ENCODE results near the gene LRFN5.
A peak's percentile ranks its signal among the peaks of the same experiment; 100 is the strongest.
"Not testable (repeated sequence)": the region's sequence is repeated elsewhere in the genome, so short reads cannot be mapped to it uniquely, and the experiment has no call there.

LRFN5 gene

GRCh38 chr14:41606532-41607303, at the start of gene LRFN5:
Gene LRFN5 (plus strand): TSS chr14:41606876.
- no peak for DNase-seq

DNA sequence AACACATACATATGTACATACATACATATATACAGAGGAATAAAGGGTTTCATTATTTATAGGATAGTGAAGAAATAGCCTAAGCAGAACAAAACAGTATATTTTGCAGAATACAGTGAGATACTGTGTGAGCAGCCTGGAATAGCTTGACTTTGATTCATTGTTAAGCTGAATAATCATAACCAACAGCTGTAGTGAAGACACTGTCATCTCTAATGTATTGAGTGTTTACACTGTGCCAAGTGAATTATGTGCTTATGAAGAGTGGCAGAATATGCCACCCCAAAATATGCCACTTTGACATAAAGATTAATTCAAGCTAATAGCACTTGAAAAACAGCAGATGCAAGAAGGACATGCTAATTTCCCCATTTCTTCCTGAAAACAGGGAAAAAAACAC, 48.2 kb upstream of the LRFN5 start:
- DNase-seq = peak; percentile 39

GRCh38 chr14:41566864-41567263, 39.8 kb upstream of the LRFN5 start:
- not testable (repeated sequence) for DNase-seq

DNA sequence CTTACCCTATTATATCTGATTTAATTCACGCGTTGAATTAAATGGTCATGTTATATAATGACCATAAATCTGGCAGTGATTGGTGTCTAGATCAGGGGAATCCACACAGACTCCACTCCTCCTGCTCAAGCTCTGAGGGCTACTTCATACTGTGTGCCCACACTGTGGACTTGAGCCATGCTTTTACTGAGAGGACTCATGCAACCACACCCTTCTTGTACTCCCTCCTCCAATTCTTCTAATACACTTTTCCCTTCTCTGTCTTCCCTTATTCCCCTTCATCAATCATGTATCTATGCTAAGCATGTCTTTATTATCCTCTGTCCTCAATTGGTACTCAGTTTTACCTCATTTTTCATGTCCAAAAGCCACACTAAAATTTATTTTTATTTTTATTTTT, 37.7 kb upstream of the LRFN5 start:
- no peak for DNase-seq

DNA sequence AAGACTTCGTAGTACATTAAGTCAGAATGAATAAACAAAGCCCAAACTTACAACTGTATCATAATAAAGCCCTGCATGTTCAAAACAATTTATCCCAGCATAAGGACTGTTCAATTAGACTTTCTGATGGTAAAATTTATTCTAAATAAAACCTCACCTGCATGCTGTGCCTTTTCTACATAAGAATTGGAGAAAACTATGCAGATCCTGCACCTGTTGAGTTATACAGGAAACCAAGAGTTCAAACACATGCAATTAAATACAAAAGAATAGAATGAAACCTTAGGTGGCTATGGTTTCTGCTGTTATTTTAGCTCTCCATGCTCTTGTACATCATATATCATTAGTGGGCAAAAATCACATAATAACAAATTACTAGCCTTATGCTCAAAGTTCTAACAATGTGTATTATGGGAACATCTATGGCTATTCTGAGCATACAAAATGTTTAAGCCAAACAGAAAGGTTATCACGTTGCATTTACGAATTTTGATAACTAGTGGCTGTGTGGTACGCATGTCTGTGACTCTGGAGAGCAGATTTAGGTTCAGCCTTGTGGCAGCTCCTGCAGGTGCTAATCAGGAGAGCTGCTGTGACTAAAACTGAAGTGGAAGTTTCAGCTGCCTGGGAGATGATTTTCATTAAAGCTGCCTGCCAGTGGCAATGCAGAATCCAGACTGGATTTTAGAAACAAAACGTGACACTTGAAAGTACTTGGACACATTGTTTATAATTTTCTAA, 36.1 kb upstream of the LRFN5 start:
- DNase-seq = peak; percentile 19

DNA sequence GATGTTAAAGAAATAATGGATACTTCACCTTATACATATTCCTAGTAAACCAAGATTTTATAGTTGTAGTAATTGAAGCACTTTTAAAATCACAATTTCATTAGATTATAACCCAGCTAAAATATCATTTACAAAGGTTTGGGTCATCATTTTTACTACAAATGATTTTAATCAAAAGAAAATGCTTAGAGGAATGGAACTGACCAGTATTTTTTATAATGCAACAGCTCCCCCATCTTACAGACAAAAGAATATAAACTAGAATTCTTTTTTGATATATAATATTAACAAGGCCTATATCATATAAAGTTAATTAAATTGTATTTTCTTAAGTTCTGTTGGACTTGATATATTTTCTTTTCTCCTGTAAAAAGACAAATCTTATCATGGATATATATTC, 20.4 kb upstream of the LRFN5 start:
- no peak for DNase-seq

DNA sequence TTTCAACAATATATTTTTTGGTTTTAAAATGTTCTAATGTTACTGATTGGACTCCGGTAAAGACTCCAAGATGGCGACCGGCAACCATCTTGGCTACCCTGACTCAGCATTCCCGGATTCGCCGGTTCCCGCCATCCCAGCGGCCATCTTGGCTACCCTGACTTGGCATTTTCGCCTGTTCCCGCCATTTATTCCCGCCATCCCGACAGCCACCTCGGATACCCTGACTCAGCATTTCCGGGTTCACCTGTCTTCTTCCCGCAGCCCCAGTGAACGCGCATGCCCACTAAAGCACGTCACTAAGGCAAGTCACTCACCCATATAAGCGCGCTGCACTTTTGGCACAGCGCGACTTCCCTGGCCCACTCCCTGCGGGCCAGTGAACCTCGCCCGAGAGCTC, 9.0 kb upstream of the LRFN5 start:
- DNase-seq = no peak

GRCh38 chr14:41599805-41600385, 6.8 kb upstream of the LRFN5 start:
- not testable (repeated sequence) for DNase-seq

- no peak for DNase-seq
Measured at GRCh38 chr14:41604721-41605531, 1.8 kb upstream of the LRFN5 start.

DNA sequence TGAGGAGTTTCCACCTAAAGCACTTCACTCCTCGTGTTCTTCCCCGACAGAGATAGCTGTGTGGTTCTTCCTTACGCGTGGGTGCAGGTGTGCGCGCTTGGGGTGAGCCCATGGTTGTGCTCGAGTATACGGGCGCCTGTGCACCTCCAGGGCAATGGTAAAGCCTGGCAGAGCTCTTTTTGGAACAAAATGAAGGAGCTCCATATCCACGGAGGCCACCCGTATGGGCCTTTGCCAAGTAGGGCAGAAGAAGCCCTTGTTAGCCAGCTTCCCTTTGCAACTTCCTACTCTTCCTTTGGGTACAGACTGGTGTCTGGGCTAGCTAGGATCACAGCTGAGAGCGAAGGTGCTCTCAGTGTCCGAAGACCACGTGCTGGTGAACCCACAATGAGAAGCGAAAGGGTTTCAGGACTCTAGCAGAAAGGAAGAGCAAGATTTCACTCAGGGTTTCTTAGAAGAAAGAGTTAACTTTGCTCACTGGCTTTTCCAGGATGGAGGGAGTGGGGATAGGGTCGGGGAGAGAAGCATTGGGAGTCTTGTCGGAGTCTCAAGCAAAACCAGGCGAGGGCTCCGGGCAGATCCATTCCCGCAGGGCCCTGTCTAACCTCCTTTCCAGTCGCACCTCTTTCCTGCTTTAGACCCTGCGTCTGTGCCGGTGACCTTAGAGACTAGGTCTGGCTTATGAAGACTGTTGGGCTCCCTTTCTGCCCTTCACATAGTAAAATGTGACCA, 960 bp upstream of the LRFN5 start:
- no peak for DNase-seq

DNA sequence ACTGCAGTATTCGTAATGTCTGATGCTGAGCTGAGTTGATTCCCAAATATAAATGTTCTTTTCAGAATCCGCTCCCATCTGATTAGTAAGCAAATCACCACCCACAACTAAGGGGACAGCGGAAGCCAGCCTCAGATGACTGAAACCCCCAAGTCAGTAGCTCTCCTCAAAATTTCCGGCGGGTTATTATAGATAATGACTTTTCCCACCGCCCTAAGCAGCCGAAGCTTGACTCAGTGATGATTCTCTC, 469 bp upstream of the LRFN5 start:
- no peak for DNase-seq

- no peak for DNase-seq
Measured at GRCh38 chr14:41607304-41607775, 664 bp downstream of the LRFN5 start.

DNA sequence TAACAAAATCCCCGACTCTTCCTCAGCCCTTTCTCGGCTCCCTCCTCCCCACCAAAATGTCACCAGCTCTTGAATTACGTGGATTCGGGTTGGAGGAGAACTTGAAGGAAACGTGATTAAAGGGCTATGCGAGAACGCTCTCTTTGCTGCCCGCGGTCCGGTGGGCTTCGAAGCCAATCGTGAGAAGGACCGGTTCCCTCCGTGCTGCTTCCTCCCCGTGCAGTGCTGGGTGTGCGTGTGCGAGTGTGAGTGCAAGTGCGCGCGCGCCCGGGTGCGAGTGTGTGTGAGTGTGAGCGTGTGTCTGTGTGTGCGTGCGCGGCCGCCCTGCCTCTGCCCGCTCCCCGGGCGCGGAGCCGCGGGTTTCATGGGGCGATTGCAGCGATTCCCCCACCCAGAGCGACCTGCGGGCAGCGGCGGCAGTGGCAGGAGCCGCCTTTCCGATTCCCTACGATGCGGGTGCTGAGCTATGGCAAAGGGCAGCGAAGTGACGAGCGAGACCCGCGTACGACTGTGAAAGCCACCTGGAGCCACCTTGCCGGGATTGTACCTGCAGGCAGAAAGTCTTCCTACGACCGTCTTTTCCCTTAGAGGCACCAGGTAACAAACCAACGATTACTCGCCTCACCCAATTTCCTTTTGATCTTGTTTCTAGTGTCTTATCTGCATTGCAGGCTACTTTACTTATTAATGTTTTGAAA, 1.4 kb downstream of the LRFN5 start:
- no peak for DNase-seq

- no peak for DNase-seq
Measured at GRCh38 chr14:41608681-41609390, 2.2 kb downstream of the LRFN5 start.

DNA sequence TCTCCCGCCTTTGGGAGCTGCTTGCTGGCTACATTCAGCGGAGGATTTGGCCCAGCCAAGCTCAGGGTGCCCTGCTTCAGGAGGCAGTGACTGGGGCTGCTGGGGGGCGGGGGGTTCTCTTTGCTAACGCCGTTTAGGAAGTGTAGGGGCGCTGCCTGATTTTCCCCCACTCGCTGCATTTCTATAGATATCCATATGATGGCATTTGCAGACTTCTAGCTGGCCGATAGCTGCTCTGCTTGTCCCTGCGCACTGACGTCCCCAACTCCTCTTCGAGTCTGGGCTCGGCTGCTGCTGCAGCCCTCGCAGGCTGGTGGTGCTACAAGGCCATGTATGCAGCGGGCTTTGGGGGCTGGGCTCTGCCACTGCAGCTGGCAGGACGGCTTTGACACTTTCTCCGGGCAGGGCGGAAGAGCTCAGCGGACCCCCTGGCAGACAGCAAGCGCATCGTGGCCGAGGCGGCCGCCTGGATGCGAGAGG, 3.1 kb downstream of the LRFN5 start:
- peak; percentile 46 for DNase-seq

DNA sequence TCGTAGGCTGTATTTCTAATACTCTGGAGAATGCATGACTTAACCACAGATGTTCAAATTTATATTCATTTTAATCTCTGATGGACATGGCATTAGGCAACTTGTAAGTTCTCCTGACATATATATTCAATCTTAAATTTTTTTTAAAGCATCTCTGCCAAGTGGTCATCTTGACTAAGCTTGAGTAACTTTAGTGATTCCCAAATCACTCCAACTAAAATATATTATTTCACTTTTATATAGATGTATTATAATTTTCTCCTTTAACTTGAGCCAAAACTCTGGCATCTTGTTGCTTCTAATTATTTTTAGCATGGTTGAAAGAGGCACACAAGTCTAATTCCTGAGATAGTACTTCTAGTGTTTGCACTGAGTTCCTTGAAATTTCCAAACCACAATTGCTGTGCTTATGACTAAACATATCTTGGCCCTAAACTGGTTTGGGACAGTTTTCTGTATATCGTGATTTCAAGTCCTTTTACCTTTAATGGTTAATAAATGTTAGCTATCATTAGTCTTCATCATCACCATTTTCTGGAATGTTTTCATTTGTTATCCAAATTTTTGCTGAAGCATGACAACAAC, 8.4 kb downstream of the LRFN5 start:
- no peak for DNase-seq

DNA sequence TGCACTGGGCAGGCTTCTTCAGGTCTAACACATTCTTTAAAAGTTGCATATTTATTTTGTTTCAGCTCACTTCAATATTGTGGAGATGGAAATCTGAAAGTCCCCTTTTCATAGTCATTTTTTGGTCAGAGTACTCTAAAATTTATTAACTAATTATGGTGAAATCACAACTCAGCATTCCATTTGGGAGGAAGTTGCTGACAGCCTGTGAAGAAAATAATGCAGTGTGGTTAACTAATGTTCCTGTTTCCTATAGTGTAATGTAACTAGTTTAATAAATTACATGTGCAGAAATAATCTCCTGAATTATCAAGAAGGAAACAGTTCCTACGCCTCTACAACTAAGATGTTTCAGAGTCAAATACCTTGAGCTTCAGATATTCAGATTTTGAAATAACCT, 17.1 kb downstream of the LRFN5 start:
- no peak for DNase-seq

DNA sequence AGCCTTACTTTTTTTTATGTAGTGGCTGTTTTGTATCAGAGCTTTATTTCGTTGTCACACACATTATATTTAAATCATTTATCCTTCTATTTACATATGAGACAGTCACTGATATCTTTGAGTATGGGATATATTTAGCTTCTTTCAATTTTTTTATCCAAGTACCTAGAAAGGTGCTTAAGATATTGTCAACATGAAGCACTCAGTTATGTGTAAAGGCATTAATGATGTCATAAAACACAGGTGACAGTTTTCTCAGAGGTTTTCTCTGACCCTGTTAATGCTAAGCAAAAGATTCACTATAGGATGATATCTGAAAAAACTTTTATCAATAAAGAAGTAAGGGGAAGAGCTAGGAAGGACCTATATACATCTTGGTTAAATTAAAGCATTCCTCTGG, 23.2 kb downstream of the LRFN5 start:
- DNase-seq = no peak

DNA sequence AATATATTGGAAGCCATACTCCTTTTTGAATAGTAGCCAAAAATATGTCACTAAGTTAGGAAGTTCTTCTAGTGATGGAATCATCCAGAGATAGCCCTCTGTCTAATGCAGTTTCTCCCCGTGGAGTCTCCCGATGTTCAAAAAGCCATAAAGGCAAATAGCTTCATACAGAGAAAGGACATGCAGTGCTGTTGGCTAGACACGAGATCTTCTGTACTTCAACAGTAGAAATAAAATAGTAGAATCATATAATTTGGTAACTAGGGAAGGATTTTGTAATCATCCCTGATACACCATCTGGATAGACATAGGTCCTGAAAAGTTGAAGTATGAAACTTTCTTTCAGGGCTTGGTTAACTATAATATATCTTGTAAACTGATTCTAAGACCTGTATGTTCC, 27.6 kb downstream of the LRFN5 start:
- DNase-seq = no peak

GRCh38 chr14:41636492-41637392, 30.1 kb downstream of the LRFN5 start:
- DNase-seq = no peak
